GM19351 (cell line): ENCODE data around the gene GGCX.

ENCODE experiments used
- ATAC-seq: cut with Tn5 transposase; IDR thresholded peaks from one replicate; pipeline ENCODE4 v1.9.1; 2021; ENCODE audit warnings: mild to moderate bottlenecking, moderate library complexity; ENCODE audit not compliant: unreplicated experiment

The GGCX gene

GRCh38 chr2:85542777-85543176 is 18.5 kb downstream of the GGCX start:
- ATAC-seq: no peak

- no peak for ATAC-seq
Measured at GRCh38 chr2:85541753-85542457, 19.4 kb downstream of the GGCX start.

GRCh38 chr2:85541262-85541661 is 20.0 kb downstream of the GGCX start:
- ATAC-seq: no peak

- no peak for ATAC-seq
Measured at GRCh38 chr2:85540133-85540648, 21.1 kb downstream of the GGCX start.

- ATAC-seq: peak; percentile 22
Measured at GRCh38 chr2:85539361-85540132, 21.7 kb downstream of the GGCX start.

- ATAC-seq: peak; percentile 71
Measured at GRCh38 chr2:85538507-85539360, 22.6 kb downstream of the GGCX start, which contains the start of gene MAT2A. Gene MAT2A (plus strand): TSS chr2:85539168. CDS start chr2:85539288, 120 bp downstream.

- no peak for ATAC-seq
Measured at GRCh38 chr2:85537600-85538506, 23.4 kb downstream of the GGCX start.

GRCh38 chr2:85536479-85536878 is 24.8 kb downstream of the GGCX start:
- no peak for ATAC-seq

GRCh38 chr2:85534881-85535280 is 26.4 kb downstream of the GGCX start:
- no peak for ATAC-seq

GRCh38 chr2:85534099-85534498 is 27.2 kb downstream of the GGCX start:
- ATAC-seq: no peak

GRCh38 chr2:85531589-85531988 is 29.7 kb downstream of the GGCX start:
- no peak for ATAC-seq

- ATAC-seq: no peak
Measured at GRCh38 chr2:85529809-85530208, 31.5 kb downstream of the GGCX start.

- ATAC-seq: no peak
Measured at GRCh38 chr2:85528355-85528754, 32.9 kb downstream of the GGCX start.

GRCh38 chr2:85527787-85528186 is 33.5 kb downstream of the GGCX start:
- no peak for ATAC-seq

GRCh38 chr2:85525567-85525966 is 35.7 kb downstream of the GGCX start:
- no peak for ATAC-seq

- no peak for ATAC-seq
Measured at GRCh38 chr2:85525029-85525428, 36.3 kb downstream of the GGCX start.

GRCh38 chr2:85524336-85524908 is 36.9 kb downstream of the GGCX start:
- ATAC-seq: no peak

GRCh38 chr2:85523903-85524335 is 37.4 kb downstream of the GGCX start:
- no peak for ATAC-seq

- ATAC-seq: no peak
Measured at GRCh38 chr2:85523062-85523902, 38.0 kb downstream of the GGCX start.
